H54 (cell line): ENCODE measurements around the gene ZSWIM6.

Experiments
- DNase-seq: peaks from one replicate; pipeline ENCODE4 v3.0.0; 2011; ENCODE audit warnings: low spot score, mixed read lengths; ENCODE audit not compliant: insufficient read length
- FAIRE-seq: peaks from 3 replicates; lab custom pipeline; 2011; peaks lifted over from hg19 to GRCh38; lab: Jason Lieb, UNC
- POLR2A ChIP-seq: IDR thresholded peaks from 2 replicates; pipeline ENCODE4 v1.6.1; 2011; ENCODE audit warnings: low read depth, mild to moderate bottlenecking, low read length

ZSWIM6 gene

DNA sequence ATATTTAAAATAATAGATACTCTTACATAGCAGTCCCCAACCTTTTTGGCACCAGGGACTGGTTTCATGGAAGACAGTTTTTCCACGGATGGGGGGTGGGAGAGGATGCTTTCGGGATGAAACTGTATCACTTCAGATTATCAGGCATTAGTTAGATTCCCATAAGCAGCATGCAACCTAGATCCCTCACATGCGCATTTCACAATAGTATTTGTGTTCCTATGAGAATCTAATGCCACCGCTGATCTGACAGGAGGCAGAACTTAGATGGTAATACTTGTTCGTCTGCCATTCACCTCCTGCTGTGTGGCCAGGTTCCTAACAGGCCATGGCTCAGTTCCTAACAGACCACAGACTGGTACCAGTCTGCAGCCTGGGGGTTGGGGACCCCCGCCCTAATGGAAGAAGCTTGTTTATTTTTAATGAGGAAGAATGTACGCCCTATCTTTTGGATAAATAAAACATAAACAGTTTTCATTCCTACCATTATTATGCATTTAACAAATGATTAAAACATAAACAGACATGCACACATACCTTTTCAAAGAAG is 187.7 kb downstream of the ZSWIM6 start:
- no peak for TF ChIP-seq POLR2A
- DNase-seq (no peak), FAIRE-seq (no peak)

DNA sequence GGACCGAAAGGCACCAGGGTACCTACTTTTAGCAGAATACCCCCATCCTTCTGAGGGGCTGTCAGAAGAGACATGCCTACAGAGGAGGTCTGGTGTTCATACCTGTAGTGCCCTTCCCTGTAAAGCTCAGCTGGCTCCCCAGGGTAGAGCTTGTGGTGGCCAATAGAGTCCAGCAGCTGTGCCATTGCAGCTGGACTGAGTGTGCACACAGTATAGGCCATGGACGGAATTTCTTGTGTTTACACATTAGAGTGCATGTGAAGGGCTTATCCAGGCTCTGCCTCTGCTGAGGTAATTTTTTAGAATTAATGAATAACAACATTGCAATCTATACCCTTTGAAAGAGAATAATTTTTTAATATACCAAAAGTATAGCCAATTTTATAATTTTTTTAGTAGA is 191.0 kb downstream of the ZSWIM6 start:
- no peak for TF ChIP-seq POLR2A
- FAIRE-seq = no peak
- no peak for DNase-seq

DNA sequence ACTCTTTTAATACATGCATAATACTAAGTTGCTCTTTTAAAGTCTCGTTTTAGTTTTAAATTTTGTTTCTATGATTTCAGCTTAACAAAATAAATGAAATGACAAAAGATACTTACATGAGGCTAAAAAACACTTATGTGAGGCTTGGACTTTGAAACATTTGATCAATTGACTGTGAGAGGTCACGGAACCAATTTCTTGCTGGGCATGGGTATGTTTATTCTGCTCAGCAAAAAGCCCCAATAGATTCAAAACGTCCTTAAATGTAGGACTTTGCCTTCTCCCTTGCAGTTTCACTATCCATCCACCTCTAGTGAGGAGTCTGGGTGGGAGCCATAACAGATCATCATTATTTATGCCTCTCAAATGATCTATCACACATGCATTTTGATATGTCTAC is 191.9 kb downstream of the ZSWIM6 start:
- no peak for TF ChIP-seq POLR2A
- FAIRE-seq (no peak), DNase-seq (no peak)

DNA sequence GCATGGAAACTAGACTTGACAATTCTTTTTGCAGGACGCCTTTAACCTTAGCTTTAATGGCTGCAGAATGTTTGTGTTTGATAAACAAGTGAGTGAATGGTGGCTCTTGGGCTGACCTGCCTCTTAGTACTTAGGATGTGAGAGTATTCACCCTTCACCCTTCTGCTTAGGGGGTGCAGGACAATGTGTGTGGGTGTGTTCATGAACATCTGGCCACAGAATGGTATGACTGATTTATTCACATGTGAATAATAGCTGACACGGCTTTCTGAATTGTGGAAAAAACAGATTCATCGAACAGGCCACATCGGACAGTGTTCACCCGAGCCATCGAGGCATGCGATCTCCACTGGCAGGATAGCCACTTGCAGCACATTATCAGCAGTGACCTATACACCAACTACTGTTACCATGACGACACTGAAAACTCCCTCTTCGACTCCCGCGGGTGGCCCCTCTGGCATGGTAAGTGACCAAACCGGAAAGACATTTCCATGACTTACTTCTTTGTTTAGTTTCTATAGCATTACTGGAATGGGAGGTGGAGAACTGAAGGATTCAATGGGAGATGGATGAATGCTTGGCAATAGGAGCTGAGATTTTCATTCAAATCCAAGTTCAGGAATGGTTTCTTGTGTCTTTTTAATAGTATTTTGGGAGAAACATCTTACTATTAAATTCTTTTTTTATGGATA is 193.6 kb downstream of the ZSWIM6 start:
- DNase-seq (no peak), FAIRE-seq (no peak)
- no peak for TF ChIP-seq POLR2A

DNA sequence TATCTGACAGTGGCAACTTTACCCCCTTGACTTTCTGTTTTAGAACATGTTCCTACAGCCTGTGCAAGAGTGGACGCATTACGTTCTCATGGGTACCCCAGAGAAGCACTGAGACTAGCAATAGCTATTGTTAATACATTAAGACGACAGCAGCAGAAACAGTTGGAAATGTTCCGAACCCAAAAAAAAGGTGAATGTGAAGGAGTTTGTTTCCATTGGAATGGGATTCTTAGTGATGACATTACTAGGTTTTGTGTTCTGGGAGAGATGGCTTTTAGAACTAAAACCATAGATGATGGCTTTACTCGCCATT is 194.1 kb downstream of the ZSWIM6 start:
- FAIRE-seq (no peak), DNase-seq (no peak)
- TF ChIP-seq POLR2A = no peak

DNA sequence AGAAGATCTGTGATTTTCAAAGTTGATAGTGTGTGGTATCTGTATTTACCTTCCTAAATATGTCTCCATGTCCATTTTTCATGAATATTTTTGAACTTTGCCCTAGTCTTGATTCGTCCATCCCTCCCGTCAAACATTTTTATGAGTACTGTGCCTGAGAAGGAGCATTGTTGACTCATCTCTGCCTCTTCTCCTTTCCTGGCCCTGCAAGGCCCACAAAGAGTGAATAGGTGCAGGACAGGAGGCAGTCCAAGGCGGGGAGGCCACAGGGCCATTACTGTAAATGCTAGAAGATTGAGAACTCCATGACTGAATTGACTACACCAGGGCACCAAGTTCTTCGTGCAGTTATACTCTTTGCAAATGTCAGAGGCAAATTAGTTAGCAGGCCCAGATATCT is 200.9 kb downstream of the ZSWIM6 start:
- FAIRE-seq (no peak), DNase-seq (no peak)

DNA sequence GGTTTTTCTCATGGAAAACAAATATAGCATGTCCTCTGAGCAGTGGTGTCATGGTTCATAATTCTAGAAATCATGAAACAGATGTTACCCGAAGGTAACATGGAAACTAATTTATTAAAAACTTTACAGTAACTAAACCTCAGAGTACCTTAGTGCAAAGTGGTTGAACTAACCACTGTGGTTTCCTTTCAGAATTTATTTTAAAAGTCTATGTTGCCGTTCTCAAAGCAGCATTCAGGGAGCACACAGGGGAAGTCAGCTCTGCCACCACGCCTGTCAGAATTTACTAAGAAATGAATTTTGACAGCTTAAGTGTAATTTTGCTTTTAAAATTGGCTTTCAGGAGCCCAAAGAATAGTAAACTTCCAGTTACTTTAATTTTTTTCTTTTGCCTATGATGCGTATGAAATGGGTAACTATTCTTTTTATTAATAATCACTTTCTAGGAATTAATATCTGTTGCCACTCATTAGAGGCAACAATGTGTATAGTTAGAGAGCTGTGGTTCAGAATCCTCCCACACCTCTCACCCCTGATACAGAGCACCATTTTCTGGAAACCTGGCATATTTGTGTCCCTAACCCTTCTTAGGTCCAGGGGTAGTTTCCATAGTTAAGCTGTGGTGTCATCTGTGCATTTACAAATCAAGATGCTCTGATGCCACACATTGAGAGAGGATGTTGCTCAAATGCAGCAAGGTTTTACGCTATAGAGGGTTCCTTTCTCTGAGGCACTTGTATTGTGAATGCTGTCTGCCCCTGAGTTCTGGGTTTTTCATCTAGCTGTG is 202.6 kb downstream of the ZSWIM6 start:
- FAIRE-seq (no peak), DNase-seq (no peak)
- TF ChIP-seq POLR2A = no peak

More for the DNA sequence above, 200.9 kb downstream of the ZSWIM6 start:
- no peak for TF ChIP-seq POLR2A

DNA sequence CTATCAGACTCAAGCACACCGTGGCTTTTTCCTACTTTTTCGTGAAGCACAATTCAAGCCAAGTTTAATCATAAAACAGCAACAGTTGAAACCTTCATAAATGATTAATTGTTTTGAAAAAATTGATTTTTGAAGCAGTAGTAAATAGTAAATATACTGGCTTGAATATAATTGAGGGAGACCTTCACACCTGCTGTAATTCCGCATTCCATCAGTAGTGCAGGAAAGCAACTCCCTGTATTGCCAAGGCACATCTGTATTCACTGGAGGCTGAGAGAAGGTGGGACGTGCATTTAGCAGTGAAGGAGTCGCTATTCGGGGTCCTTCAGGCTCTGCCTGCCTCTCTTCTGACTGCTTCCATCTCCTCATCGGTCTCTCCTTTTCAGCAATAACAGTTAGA is 203.8 kb downstream of the ZSWIM6 start:
- no peak for FAIRE-seq

DNA sequence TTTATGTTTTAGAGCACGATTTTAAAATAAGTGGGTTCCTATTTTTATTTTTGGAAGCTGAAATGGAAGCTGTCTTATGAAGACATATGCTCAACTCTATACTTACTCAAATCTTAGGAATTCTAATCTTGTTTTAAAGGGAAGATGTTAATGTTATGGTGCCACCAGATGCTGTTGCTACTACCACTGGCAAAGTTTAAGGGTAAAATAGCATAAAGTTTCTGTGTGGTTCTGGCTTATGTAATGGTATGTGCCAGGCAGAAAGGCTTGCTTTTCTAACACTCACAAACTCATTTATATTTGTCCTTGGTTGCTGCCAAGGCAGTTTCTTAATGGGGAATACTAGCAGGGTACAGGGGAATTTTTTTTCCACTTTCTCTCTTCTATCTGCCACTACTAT is 204.9 kb downstream of the ZSWIM6 start:
- DNase-seq (no peak), FAIRE-seq (no peak)
- TF ChIP-seq POLR2A = no peak

More for the DNA sequence above, 203.8 kb downstream of the ZSWIM6 start:
- DNase-seq = no peak
- no peak for TF ChIP-seq POLR2A

DNA sequence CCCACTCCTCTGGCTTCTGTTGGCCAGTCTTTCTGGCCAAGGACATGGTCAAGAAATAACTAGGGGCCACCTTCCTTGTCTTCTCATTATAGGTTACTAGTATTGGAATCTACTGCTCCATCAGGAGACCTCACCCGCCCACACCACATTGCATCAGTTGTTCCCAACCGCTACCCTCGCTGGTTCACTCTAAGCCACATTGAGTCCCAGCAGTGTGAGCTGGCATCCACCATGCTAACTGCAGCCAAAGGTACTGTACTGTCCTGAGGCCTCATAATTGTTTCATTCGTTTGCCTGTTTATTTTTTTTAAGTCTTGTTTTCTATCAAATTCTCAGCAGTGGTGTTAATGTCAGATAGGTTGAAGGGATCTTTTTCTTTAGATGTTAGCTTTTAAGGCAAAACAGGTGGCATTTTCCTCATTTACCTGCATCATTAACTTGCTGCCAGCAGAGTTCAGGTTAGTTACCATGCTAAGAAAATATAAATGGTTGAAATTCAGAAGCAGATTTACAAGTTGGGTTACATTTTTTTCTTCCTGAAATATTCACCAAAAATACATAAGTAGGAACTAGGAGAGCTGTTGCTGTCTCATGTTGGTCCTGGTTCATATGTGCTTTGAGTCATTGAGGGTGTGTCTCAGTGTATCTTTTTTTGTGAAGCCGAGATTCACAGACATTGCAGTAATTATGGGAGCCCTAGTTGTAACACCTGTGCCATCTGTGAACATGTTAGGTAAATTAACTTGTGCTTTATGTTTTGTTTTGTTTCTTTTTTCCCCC is 206.9 kb downstream of the ZSWIM6 start:
- no peak for DNase-seq
- TF ChIP-seq POLR2A = no peak
- FAIRE-seq = no peak

DNA sequence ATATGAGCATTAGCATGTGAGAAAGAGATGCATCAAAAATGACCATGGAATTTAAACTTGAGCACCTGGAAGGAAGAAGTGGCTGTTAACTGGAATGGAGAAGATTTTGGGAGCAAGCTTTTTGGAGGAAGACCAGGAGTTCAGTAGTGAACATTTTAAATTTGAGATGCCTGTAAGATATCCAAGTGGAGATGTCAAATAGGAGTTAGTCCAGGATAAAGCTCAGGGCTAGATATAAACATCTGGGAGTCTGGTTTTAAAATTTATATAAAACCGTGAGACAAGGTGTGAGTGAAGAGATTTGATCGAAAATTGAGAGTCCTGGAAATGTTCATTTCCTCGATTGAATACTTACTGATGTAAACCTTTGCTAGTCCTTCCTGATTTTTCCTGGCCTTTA is 217.5 kb downstream of the ZSWIM6 start:
- DNase-seq (no peak), FAIRE-seq (no peak)
- no peak for TF ChIP-seq POLR2A

DNA sequence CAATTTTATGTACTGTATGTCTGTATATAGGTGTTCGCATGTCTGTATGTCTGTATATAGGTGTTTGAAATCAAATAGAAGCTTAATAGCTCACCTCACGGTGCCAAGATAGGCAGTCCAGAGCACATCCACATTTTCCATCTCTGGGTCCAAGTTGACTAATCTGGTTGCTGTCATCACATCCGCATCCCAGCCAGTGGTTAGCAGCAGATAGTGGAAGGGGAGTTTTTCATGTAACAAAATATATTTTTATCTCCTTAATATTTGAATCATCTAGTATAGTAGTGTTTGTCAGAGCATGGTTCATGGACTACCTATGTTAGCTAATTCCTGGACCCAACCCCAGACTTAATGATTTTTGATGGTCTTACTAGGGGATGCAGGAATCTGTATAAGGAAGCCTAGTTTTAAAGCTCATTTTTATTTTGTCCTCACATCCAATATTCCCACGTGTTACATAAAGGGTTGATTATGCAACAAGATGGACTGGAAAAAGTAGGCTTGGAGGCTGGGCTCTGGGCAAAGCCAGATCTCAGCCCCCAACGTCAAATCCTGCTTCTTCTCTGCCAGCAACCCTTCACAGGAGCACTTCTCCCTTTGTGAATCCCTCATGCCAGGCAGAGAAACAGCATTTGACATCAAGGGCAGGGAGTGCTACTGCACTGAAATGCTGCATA is 219.7 kb downstream of the ZSWIM6 start:
- DNase-seq (no peak), FAIRE-seq (no peak)
- TF ChIP-seq POLR2A = no peak

DNA sequence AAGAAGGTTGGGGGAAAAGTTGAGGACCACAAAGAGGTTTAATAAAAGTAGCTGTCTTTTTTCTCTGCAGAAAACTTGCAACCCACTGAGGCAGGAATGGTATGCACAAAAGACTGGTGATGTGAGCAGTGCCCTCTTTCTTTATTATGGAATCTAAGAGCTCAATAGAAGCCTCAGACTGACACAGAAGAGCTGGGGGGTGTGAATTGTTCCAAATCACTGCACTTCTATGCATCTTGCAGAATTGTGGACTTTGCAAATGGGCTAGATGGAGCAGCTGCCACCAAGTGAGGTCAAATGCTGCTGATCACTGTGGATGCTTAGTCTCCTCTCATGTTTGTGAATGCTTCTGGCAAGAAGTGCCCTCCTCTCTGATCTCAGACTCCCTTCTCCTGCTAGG is 227.1 kb downstream of the ZSWIM6 start:
- TF ChIP-seq POLR2A = no peak
- FAIRE-seq (no peak), DNase-seq (no peak)
